T-cell (primary cell): Measurements from ENCODE around the gene TCP11. TPM values are rescaled to one million over a fixed set of nuclear protein-coding genes. Genes with fewer than 3 reads are reported as not detected.

Experiments
- ATAC-seq, 4 experiments: fragments of 200-7000 bp in 3 of 4; fragments of 150-1000 bp in 1 of 4; cut with Tn5 transposase; replicated peaks in 1 of 4; 1 replicate in 3 of 4; 2 replicates in 1 of 4; pipeline ENCODE4 v1.10.0; 2021; ENCODE audit warnings: moderate library complexity in 3 of 4, mild to moderate bottlenecking in 2 of 4, moderate number of reproducible peaks in 1 of 4
- CTCF ChIA-PET, 2 donors: fragments of 300-600 bp; sonication (Branson Sonifier 250); formaldehyde crosslinking; loops; one replicate each; lab custom pipeline; 2022; ENCODE audit warnings: antibody characterized with exemption in 2 of 2; lab: Charles Lee
- POLR2A ChIA-PET, 2 donors: fragments of 300-600 bp; sonication (Branson Sonifier 250); formaldehyde crosslinking; loops; one replicate each; lab custom pipeline; 2022; ENCODE audit warnings: antibody characterized with exemption in 2 of 2; lab: Charles Lee
- DNase-seq, 35 experiments: peaks; one replicate each; pipeline versions ENCODE4 v3.0.0 to v3.0.0-alpha.2; 2013 to 2023
- H3K27ac ChIP-seq: one replicate; pipeline ENCODE4 v1.5.1; 2013; ENCODE audit warnings: low read length
- H3K27me3 ChIP-seq, 2 experiments: replicated peaks in 1 of 2; 1 replicate in 1 of 2; 2 replicates in 1 of 2; pipeline versions ENCODE4 v1.6.1 to v1.7.0; 2013; ENCODE audit warnings: low read length in 1 of 2, mixed read lengths in 1 of 2; ENCODE audit not compliant: control insufficient read depth in 2 of 2, insufficient read depth in 2 of 2; ENCODE audit errors: extremely low read depth in 1 of 2
- H3K36me3 ChIP-seq, 2 donors: 1 replicate in 1 of 2; 2 replicates in 1 of 2; pipeline versions ENCODE4 v1.6.1 to v1.7.0; 2013; ENCODE audit warnings: low read length in 1 of 2; ENCODE audit not compliant: control insufficient read depth in 2 of 2, insufficient read depth in 1 of 2; ENCODE audit errors: extremely low read depth in 1 of 2
- H3K4me1 ChIP-seq, 2 experiments: 1 replicate in 1 of 2; 2 replicates in 1 of 2; pipeline versions ENCODE4 v1.6.1 to v1.7.0; 2013; ENCODE audit warnings: low read length in 2 of 2, mixed read lengths in 1 of 2; ENCODE audit not compliant: insufficient read depth in 2 of 2, control insufficient read depth in 1 of 2; ENCODE audit errors: extremely low read depth in 1 of 2
- H3K4me3 ChIP-seq, 2 donors: 1 replicate in 1 of 2; 2 replicates in 1 of 2; pipeline versions ENCODE4 v1.5.1 to v1.7.0; 2013; ENCODE audit warnings: mild to moderate bottlenecking in 2 of 2, low read length in 1 of 2, moderate library complexity in 1 of 2; ENCODE audit not compliant: control insufficient read depth in 1 of 2; ENCODE audit errors: extremely low read depth in 1 of 2
- H3K9me3 ChIP-seq: 2 replicates; pipeline ENCODE4 v1.7.0; 2013
- H3K27ac Mint-ChIP-seq, 2 donors: one replicate each; pipeline ENCODE4 v1.8.0; 2020 to 2021; ENCODE audit warnings: mild to moderate bottlenecking in 2 of 2, mixed read lengths in 2 of 2
- H3K27me3 Mint-ChIP-seq, 2 donors: one replicate each; pipeline ENCODE4 v1.8.0; 2021 to 2022; ENCODE audit warnings: mixed read lengths in 2 of 2
- H3K36me3 Mint-ChIP-seq: one replicate; pipeline ENCODE4 v1.8.0; 2021; ENCODE audit warnings: mixed read lengths
- H3K4me1 Mint-ChIP-seq, 3 donors: one replicate each; pipeline ENCODE4 v1.8.0; 2020 to 2022; ENCODE audit warnings: mixed read lengths in 3 of 3, mild to moderate bottlenecking in 1 of 3
- H3K4me3 Mint-ChIP-seq, 3 donors: one replicate each; pipeline ENCODE4 v1.8.0; 2020 to 2022; ENCODE audit warnings: mild to moderate bottlenecking in 3 of 3, mixed read lengths in 3 of 3, moderate library complexity in 3 of 3
- H3K9me3 Mint-ChIP-seq, 3 donors: one replicate each; pipeline ENCODE4 v1.8.0; 2020 to 2022; ENCODE audit warnings: mixed read lengths in 3 of 3
- WGBS: methylation state at CpG from one replicate; pipeline ENCODE4 v1.1.5; 2013; ENCODE audit warnings: missing lambda C conversion rate; ENCODE audit not compliant: insufficient coverage; 5-methylcytosine and 5-hydroxymethylcytosine counted together
- total RNA-seq, 35 experiments: library from RNA in 6 of 35; stranded (reverse) in 6 of 35; fragments of 120-200 nt in 1 of 35; gene quantifications; one replicate each; pipeline versions ENCODE4 v1.2.1 to v1.2.4 and lab custom pipeline; 2013 to 2026

Gene TCP11
- total RNA-seq, 5 donors from 2014 or later (not counting 1 experiment from before 2014, with no cell fraction given), result not detected

DNA sequence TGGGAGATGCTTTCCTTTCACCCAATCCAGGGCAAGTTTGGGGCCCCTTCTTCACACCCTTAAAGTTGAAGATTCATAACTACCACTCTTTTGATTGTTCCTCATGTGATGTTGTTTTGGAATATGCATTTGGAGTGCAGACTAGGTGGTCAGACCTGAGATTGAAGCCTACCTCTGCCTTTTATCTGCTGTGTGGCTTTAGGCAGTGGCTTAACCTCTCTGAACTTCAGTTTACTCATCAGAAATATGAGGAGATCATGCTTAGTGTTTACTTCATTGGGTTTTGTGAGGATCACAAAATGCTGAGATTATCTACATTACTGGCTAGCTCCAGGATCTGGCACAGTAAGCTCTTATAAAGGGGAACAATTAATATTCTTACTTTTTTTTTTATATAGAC, 26.4 kb upstream of the TCP11 start:
- Histone ChIP-seq H3K4me3 (no peak overlapping the region), H3K27ac (no peak overlapping the region), H3K36me3 (no peaks in the 10 kb centered on the region), H3K4me1 (no peaks in the 10 kb centered on the region), H3K27me3 (peaks cover 0 to 25% of the 10 kb centered on the region in 2 experiments), H3K9me3 (no peaks in the 10 kb centered on the region)
- no peak for DNase-seq
- ATAC-seq, result no peak
- no peak overlapping the region for H3K27ac Mint-ChIP-seq
- H3K27me3 Mint-ChIP-seq, result peaks cover 15% of the 10 kb centered on the region in 2 donors
- peaks cover 0 to 6% (median 0%) of the 10 kb centered on the region in 3 donors for H3K9me3 Mint-ChIP-seq
- no peak overlapping the region for H3K4me3 Mint-ChIP-seq
- CTCF ChIA-PET, result no interaction called here
- H3K36me3 Mint-ChIP-seq, result no peaks in the 10 kb centered on the region
- H3K4me1 Mint-ChIP-seq, result no peaks in the 10 kb centered on the region
- POLR2A ChIA-PET, result no interaction called here

- no peak for ATAC-seq
- ChIA-PET POLR2A (interaction anchor here in 1 of 2 donors (0.6 kb wide), 1 partner anchor 426 kb away, joined by 3 read pairs; no protein-coding TSS in a partner anchor), CTCF (no interaction called here)
- Mint-ChIP-seq H3K27ac (no peak overlapping the region), H3K36me3 (no peaks in the 10 kb centered on the region), H3K27me3 (peaks cover 15 to 19% of the 10 kb centered on the region in 2 donors), H3K4me1 (no peaks in the 10 kb centered on the region), H3K9me3 (peaks cover 0 to 6% (median 0%) of the 10 kb centered on the region in 3 donors), H3K4me3 (no peak overlapping the region)
- H3K27ac ChIP-seq, result no peak overlapping the region
- H3K27me3 ChIP-seq, result peaks cover 0 to 19% of the 10 kb centered on the region in 2 experiments
- 71% methylated on average over 4 of the region's 5 CpGs for WGBS
- no peak for DNase-seq
- no peak overlapping the region for H3K4me3 ChIP-seq
- no peaks in the 10 kb centered on the region for H3K4me1 ChIP-seq
- no peaks in the 10 kb centered on the region for H3K9me3 ChIP-seq
- no peaks in the 10 kb centered on the region for H3K36me3 ChIP-seq
Measured at GRCh38 chr6:35166520-35166919, 25.4 kb upstream of the TCP11 start.

- H3K36me3 ChIP-seq, result no peaks in the 10 kb centered on the region
- no CpG with 5 or more reads among the region's 2 CpGs for WGBS
- H3K4me3 ChIP-seq, result no peak overlapping the region
- CTCF ChIA-PET, result no interaction called here
- no peak overlapping the region for H3K27ac ChIP-seq
- H3K9me3 ChIP-seq, result no peaks in the 10 kb centered on the region
- no peak for DNase-seq
- no peak overlapping the region for H3K4me3 Mint-ChIP-seq
- H3K4me1 ChIP-seq, result no peaks in the 10 kb centered on the region
- H3K27ac Mint-ChIP-seq, result no peak overlapping the region
- no peak for ATAC-seq
- H3K4me1 Mint-ChIP-seq, result no peaks in the 10 kb centered on the region
- peaks cover 0 to 19% of the 10 kb centered on the region in 2 experiments for H3K27me3 ChIP-seq
- H3K9me3 Mint-ChIP-seq, result peaks cover 0 to 6% (median 0%) of the 10 kb centered on the region in 3 donors
- no peaks in the 10 kb centered on the region for H3K36me3 Mint-ChIP-seq
- H3K27me3 Mint-ChIP-seq, result peaks cover 15 to 19% of the 10 kb centered on the region in 2 donors
- POLR2A ChIA-PET, result interaction anchor here in 1 of 2 donors (0.6 kb wide), 1 partner anchor 425 kb away, joined by 3 read pairs; no protein-coding TSS in a partner anchor
Measured at GRCh38 chr6:35166116-35166515, 25.0 kb upstream of the TCP11 start.

DNA sequence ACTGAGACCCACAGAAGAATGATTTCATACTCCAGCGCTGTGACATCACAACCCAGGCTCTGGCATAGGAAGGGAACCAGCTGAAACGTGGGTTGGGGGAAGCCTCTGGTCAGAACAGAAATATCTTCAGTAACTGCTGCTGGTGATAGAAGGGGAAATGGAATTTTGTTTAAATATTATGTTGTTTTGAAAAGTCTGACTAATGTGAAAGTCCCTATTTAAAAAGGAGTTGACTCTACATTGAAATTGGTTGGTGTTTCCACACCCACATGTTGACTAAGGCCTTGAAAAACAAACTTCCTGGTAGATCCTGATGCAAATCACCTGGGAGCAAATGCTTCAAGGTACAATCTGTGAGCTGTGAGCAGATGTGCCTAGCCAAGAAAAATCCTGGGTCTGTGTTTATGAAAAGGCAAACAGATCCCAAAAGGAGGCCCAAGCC, 24.5 kb upstream of the TCP11 start:
- no peaks in the 10 kb centered on the region for H3K9me3 ChIP-seq
- H3K4me1 ChIP-seq, result no peaks in the 10 kb centered on the region
- no peaks in the 10 kb centered on the region for H3K36me3 ChIP-seq
- POLR2A ChIA-PET, result no interaction called here
- Mint-ChIP-seq H3K4me1 (no peaks in the 10 kb centered on the region), H3K27me3 (peaks cover 15 to 19% of the 10 kb centered on the region in 2 donors), H3K27ac (no peak overlapping the region), H3K36me3 (no peaks in the 10 kb centered on the region), H3K4me3 (no peak overlapping the region), H3K9me3 (peaks cover 0 to 6% (median 0%) of the 10 kb centered on the region in 3 donors)
- CTCF ChIA-PET, result no interaction called here
- H3K4me3 ChIP-seq, result no peak overlapping the region
- H3K27ac ChIP-seq, result no peak overlapping the region
- no CpG with 5 or more reads among the region's 2 CpGs for WGBS
- DNase-seq (no peak), ATAC-seq (no peak)
- peaks cover 0 to 16% of the 10 kb centered on the region in 2 experiments for H3K27me3 ChIP-seq

DNA sequence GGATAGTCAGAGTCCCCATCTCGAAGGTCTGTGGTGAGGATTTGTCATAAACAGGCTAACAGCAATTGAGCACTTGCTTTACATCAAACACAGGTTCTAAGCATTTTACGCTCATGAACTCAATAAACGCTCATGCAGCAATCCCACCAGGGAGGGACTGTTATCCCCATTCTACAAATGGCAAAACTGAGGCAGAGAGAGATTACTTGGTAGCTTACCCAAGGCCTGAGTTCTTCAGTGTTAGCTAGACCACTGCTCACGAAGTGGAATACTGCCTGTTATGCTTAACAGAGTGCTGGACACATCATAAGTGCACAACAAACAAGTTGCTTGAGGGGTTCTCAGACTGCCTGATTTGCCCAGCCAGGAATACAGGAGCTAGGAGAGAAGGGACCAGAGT, 23.7 kb upstream of the TCP11 start:
- WGBS, result 79% methylated on average over 4 of the region's 4 CpGs
- peaks cover 0 to 6% (median 0%) of the 10 kb centered on the region in 3 donors for H3K9me3 Mint-ChIP-seq
- CTCF ChIA-PET, result no interaction called here

GRCh38 chr6:35164277-35164676, 23.1 kb upstream of the TCP11 start:
- no peaks in the 10 kb centered on the region for H3K4me1 Mint-ChIP-seq
- H3K27me3 ChIP-seq, result peaks cover 0 to 14% of the 10 kb centered on the region in 2 experiments
- H3K9me3 Mint-ChIP-seq, result peaks cover 0 to 1% (median 0%) of the 10 kb centered on the region in 3 donors
- H3K4me1 ChIP-seq, result no peaks in the 10 kb centered on the region
- H3K36me3 ChIP-seq, result no peaks in the 10 kb centered on the region
- CTCF ChIA-PET, result no interaction called here
- no peak overlapping the region for H3K27ac ChIP-seq
- ATAC-seq, result no peak
- WGBS, result 92% methylated on average over 5 of the region's 6 CpGs
- H3K4me3 ChIP-seq, result no peak overlapping the region
- H3K9me3 ChIP-seq, result no peaks in the 10 kb centered on the region
- no peaks in the 10 kb centered on the region for H3K36me3 Mint-ChIP-seq
- H3K27ac Mint-ChIP-seq, result no peak overlapping the region
- no peak for DNase-seq
- peaks cover 19 to 20% of the 10 kb centered on the region in 2 donors for H3K27me3 Mint-ChIP-seq
- POLR2A ChIA-PET, result no interaction called here
- H3K4me3 Mint-ChIP-seq, result no peak overlapping the region

More for the DNA sequence above, 23.7 kb upstream of the TCP11 start:
- peaks cover 16 to 19% of the 10 kb centered on the region in 2 donors for H3K27me3 Mint-ChIP-seq
- no peak overlapping the region for H3K4me3 Mint-ChIP-seq
- H3K4me1 Mint-ChIP-seq, result no peaks in the 10 kb centered on the region
- Histone ChIP-seq H3K4me1 (no peaks in the 10 kb centered on the region), H3K27me3 (peaks cover 0 to 14% of the 10 kb centered on the region in 2 experiments), H3K9me3 (no peaks in the 10 kb centered on the region), H3K4me3 (no peak overlapping the region), H3K27ac (no peak overlapping the region), H3K36me3 (no peaks in the 10 kb centered on the region)
- no peak overlapping the region for H3K27ac Mint-ChIP-seq
- H3K36me3 Mint-ChIP-seq, result no peaks in the 10 kb centered on the region
- no peak for DNase-seq
- no peak for ATAC-seq
- POLR2A ChIA-PET, result no interaction called here
